Ishikawa (cell line): ENCODE results near the gene TEDC2.

ENCODE experiments used
- CEBPB ChIP-seq: IDR thresholded peaks from 2 replicates; pipeline ENCODE4 v1.6.1; 2012
- CREB1 ChIP-seq: IDR thresholded peaks from 2 replicates; pipeline ENCODE4 v1.6.1; 2012; ENCODE audit warnings: low read depth
- EGR1 ChIP-seq: IDR thresholded peaks from 2 replicates; pipeline ENCODE4 v1.6.1; 2012
- EP300 ChIP-seq: IDR thresholded peaks from 2 replicates; pipeline ENCODE4 v1.6.1; 2012; ENCODE audit warnings: borderline replicate concordance
- FOXM1 ChIP-seq: IDR thresholded peaks from 2 replicates; pipeline ENCODE4 v1.6.1; 2012; ENCODE audit warnings: low read depth, borderline replicate concordance
- MAX ChIP-seq: IDR thresholded peaks from 2 replicates; pipeline ENCODE4 v1.6.1; 2012
- NFIC ChIP-seq: IDR thresholded peaks from 2 replicates; pipeline ENCODE4 v1.6.1; 2012
- RAD21 ChIP-seq: IDR thresholded peaks from 2 replicates; pipeline ENCODE4 v1.6.1; 2012; ENCODE audit warnings: low read depth
- TAF1 ChIP-seq: IDR thresholded peaks from 2 replicates; pipeline ENCODE4 v1.6.1; 2012; ENCODE audit warnings: low read depth, mild to moderate bottlenecking
- TCF12 ChIP-seq: IDR thresholded peaks from 2 replicates; pipeline ENCODE4 v1.6.1; 2012; ENCODE audit warnings: low read depth
- TEAD4 ChIP-seq: IDR thresholded peaks from 2 replicates; pipeline ENCODE4 v1.6.1; 2012
- YY1 ChIP-seq: IDR thresholded peaks from 2 replicates; pipeline ENCODE4 v1.6.1; 2012; ENCODE audit warnings: low read depth
- ZBTB7A ChIP-seq: IDR thresholded peaks from 2 replicates; pipeline ENCODE4 v1.6.1; 2012; ENCODE audit warnings: low read depth
- TF ChIP-seq, protein P1 (sequence below): IDR thresholded peaks from 2 replicates; pipeline ENCODE4 v1.6.1; 2012; ENCODE audit warnings: low read depth, mild to moderate bottlenecking
- TF ChIP-seq, protein P2 (sequence below): IDR thresholded peaks from 2 replicates; pipeline ENCODE4 v1.6.1; 2012

The TEDC2 gene

GRCh38 chr16:2490190-2491105 lies 30.5 kb downstream of the TEDC2 start:
- no peak for TF ChIP-seq RAD21
- no peak for TF ChIP-seq YY1
- TF ChIP-seq NFIC, result no peak
- no peak for TF ChIP-seq TAF1
- TF ChIP-seq FOXM1, result no peak
- TF ChIP-seq, protein P1, sequence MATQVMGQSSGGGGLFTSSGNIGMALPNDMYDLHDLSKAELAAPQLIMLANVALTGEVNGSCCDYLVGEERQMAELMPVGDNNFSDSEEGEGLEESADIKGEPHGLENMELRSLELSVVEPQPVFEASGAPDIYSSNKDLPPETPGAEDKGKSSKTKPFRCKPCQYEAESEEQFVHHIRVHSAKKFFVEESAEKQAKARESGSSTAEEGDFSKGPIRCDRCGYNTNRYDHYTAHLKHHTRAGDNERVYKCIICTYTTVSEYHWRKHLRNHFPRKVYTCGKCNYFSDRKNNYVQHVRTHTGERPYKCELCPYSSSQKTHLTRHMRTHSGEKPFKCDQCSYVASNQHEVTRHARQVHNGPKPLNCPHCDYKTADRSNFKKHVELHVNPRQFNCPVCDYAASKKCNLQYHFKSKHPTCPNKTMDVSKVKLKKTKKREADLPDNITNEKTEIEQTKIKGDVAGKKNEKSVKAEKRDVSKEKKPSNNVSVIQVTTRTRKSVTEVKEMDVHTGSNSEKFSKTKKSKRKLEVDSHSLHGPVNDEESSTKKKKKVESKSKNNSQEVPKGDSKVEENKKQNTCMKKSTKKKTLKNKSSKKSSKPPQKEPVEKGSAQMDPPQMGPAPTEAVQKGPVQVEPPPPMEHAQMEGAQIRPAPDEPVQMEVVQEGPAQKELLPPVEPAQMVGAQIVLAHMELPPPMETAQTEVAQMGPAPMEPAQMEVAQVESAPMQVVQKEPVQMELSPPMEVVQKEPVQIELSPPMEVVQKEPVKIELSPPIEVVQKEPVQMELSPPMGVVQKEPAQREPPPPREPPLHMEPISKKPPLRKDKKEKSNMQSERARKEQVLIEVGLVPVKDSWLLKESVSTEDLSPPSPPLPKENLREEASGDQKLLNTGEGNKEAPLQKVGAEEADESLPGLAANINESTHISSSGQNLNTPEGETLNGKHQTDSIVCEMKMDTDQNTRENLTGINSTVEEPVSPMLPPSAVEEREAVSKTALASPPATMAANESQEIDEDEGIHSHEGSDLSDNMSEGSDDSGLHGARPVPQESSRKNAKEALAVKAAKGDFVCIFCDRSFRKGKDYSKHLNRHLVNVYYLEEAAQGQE, result no peak
- no peak for TF ChIP-seq EGR1
- no peak for TF ChIP-seq CREB1

GRCh38 chr16:2492292-2492691 lies 32.4 kb downstream of the TEDC2 start:
- TF ChIP-seq, protein P1, result no peak
- TF ChIP-seq YY1, result no peak
- TF ChIP-seq, protein P2, sequence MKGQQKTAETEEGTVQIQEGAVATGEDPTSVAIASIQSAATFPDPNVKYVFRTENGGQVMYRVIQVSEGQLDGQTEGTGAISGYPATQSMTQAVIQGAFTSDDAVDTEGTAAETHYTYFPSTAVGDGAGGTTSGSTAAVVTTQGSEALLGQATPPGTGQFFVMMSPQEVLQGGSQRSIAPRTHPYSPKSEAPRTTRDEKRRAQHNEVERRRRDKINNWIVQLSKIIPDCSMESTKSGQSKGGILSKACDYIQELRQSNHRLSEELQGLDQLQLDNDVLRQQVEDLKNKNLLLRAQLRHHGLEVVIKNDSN, result no peak
- no peak for TF ChIP-seq EGR1
- TF ChIP-seq MAX, result no peak

- TF ChIP-seq, protein P1, result no peak
- no peak for TF ChIP-seq YY1
- TF ChIP-seq, protein P2, result no peak
- no peak for TF ChIP-seq ZBTB7A
- no peak for TF ChIP-seq RAD21
- TF ChIP-seq EP300, result no peak
- TF ChIP-seq NFIC, result no peak
- TF ChIP-seq FOXM1, result no peak
- no peak for TF ChIP-seq CEBPB
- no peak for TF ChIP-seq MAX
- no peak for TF ChIP-seq TCF12
- no peak for TF ChIP-seq CREB1
- TF ChIP-seq TEAD4, result no peak
- no peak for TF ChIP-seq EGR1
- no peak for TF ChIP-seq TAF1
Measured at GRCh38 chr16:2493605-2494004, 33.7 kb downstream of the TEDC2 start.

- no peak for TF ChIP-seq TEAD4
- no peak for TF ChIP-seq NFIC
- no peak for TF ChIP-seq RAD21
- TF ChIP-seq FOXM1, result no peak
- TF ChIP-seq TAF1, result no peak
- no peak for TF ChIP-seq YY1
- no peak for TF ChIP-seq EP300
- TF ChIP-seq MAX, result no peak
- no peak for TF ChIP-seq TCF12
- TF ChIP-seq ZBTB7A, result no peak
- no peak for TF ChIP-seq CREB1
Measured at GRCh38 chr16:2494616-2495015, 34.7 kb downstream of the TEDC2 start.
